ENCODE results near the gene EXOC3L4. TPM values are rescaled to one million over a fixed set of nuclear protein-coding genes. Genes with fewer than 3 reads are reported as not detected.

Gene EXOC3L4
- total and polyA plus RNA-seq, 4 donors = 24.0 to 77.8 (median 36.7) TPM

DNA sequence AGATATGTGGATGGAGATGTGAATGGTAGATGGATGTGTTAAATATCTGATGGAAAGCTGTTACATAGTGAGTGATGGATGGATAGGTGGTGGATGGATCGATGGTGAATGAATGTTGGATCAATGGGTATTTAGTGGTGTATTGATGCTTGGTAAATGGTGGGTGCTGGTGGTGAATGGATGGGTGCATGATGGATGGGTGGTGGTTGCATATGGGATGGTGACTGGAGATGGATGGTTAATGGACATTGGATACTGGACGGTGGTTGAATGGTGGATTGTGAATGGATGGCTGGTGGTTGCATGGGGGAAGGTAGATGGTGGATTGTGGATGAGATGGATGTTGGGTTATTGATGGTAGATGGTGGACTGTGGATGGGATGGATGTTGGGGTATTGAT lies 12.6 kb upstream of the EXOC3L4 start:
- Histone ChIP-seq H3K27me3 (ENCODE audit: control insufficient read depth in 4 of 4, insufficient read depth in 4 of 4, low read length in 3 of 4) (no peaks in the 10 kb centered on the region), H3K4me3 (ENCODE audit: low read depth in 1 of 3, low read length in 3 of 3) (no peak overlapping the region)

More for the DNA sequence above, 12.6 kb upstream of the EXOC3L4 start:
- TF ChIP-seq, protein P1, sequence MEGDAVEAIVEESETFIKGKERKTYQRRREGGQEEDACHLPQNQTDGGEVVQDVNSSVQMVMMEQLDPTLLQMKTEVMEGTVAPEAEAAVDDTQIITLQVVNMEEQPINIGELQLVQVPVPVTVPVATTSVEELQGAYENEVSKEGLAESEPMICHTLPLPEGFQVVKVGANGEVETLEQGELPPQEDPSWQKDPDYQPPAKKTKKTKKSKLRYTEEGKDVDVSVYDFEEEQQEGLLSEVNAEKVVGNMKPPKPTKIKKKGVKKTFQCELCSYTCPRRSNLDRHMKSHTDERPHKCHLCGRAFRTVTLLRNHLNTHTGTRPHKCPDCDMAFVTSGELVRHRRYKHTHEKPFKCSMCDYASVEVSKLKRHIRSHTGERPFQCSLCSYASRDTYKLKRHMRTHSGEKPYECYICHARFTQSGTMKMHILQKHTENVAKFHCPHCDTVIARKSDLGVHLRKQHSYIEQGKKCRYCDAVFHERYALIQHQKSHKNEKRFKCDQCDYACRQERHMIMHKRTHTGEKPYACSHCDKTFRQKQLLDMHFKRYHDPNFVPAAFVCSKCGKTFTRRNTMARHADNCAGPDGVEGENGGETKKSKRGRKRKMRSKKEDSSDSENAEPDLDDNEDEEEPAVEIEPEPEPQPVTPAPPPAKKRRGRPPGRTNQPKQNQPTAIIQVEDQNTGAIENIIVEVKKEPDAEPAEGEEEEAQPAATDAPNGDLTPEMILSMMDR (IDR thresholded peaks at IDR 0.05; ENCODE audit: low read depth, low read length, missing input control) = no peak
- TF ChIP-seq JUND (IDR thresholded peaks at IDR 0.05) = no peak
- TF ChIP-seq, protein P2, sequence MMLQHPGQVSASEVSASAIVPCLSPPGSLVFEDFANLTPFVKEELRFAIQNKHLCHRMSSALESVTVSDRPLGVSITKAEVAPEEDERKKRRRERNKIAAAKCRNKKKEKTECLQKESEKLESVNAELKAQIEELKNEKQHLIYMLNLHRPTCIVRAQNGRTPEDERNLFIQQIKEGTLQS (IDR thresholded peaks at IDR 0.05) = no peak
- no peak for TF ChIP-seq NR2F2 (IDR thresholded peaks at IDR 0.05)
- TF ChIP-seq SP1 (IDR thresholded peaks at IDR 0.05) = no peak
- TF ChIP-seq RXRA (IDR thresholded peaks at IDR 0.05) = no peak
- no peak for TF ChIP-seq YY1 (IDR thresholded peaks at IDR 0.05)
- no peak for TF ChIP-seq FOXA1 (IDR thresholded peaks at IDR 0.05)
- no peak for TF ChIP-seq FOXA2 (IDR thresholded peaks at IDR 0.05)
- TF ChIP-seq EGR1 (IDR thresholded peaks at IDR 0.05; ENCODE audit: low read depth in 2 of 2) = no peak
- TF ChIP-seq, protein P3, sequence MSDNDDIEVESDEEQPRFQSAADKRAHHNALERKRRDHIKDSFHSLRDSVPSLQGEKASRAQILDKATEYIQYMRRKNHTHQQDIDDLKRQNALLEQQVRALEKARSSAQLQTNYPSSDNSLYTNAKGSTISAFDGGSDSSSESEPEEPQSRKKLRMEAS (IDR thresholded peaks at IDR 0.05) = no peak
- TF ChIP-seq ZBTB33 (IDR thresholded peaks at IDR 0.05) = no peak
- no peak for TF ChIP-seq HNF4G (IDR thresholded peaks at IDR 0.05)
- no peak for TF ChIP-seq REST (IDR thresholded peaks at IDR 0.05)
- no peak for TF ChIP-seq HNF4A (conservative IDR thresholded peaks at IDR 0.05)
- no peak overlapping the region for H3K9ac ChIP-seq (ENCODE audit: low read depth in 1 of 2, low read length in 2 of 2)
- no peaks in the 10 kb centered on the region for H3K9me3 ChIP-seq (ENCODE audit: control insufficient read depth in 4 of 4, low read length in 3 of 4)
- WGBS = 97% methylated on average over 2 of the region's 2 CpGs
- H3K4me1 ChIP-seq (ENCODE audit: control insufficient read depth in 4 of 4, insufficient read depth in 4 of 4, low read length in 3 of 4) = peaks cover 3 to 8% (median 4%) of the 10 kb centered on the region in 4 donors
- no peak for DNase-seq (ENCODE audit: low spot score)
- H3K27ac ChIP-seq (ENCODE audit: low read depth in 1 of 2, low read length in 2 of 2) = no peak overlapping the region
- no peaks in the 10 kb centered on the region for H3K36me3 ChIP-seq (ENCODE audit: control insufficient read depth in 4 of 4, insufficient read depth in 3 of 4, low read depth in 1 of 4, low read length in 3 of 4)

All from liver (tissue), 9 donors.